ENCODE measurements around the gene NOS1AP.

- TF ChIP-seq CTCF (IDR thresholded peaks at IDR 0.05) (no peak), POLR2A (IDR thresholded peaks at IDR 0.05) (no peak), POLR2AphosphoS5 (IDR thresholded peaks at IDR 0.05; ENCODE audit: insufficient read depth in 1 of 2, low read depth in 1 of 2) (no peak)
These were observed 18.1 kb downstream of the NOS1AP start for GRCh38 chr1:162087574-162087973.

Data from vagina (tissue), 2 donors.